Measurements from ENCODE around the gene MN1. TPM values are rescaled to one million over a fixed set of nuclear protein-coding genes. Genes with fewer than 3 reads are reported as not detected.
"Not testable (repeated sequence)": the region's sequence is repeated elsewhere in the genome, so short reads cannot be mapped to it uniquely, and the experiment has no call there.

The MN1 gene
- total RNA-seq, 4 donors from 2014 or later, result 0.53 to 2.8 (median 1.5) TPM

GRCh38 chr22:27748349-27748748 lies 53.2 kb downstream of the MN1 start:
- H3K9me3 ChIP-seq, result no peaks in the 10 kb centered on the region
- H3K36me3 ChIP-seq, result no peaks in the 10 kb centered on the region
- no peak overlapping the region for H3K4me3 ChIP-seq
- TF ChIP-seq POLR2A (IDR thresholded peaks at IDR 0.05) (no peak), CTCF (IDR thresholded peaks at IDR 0.05) (no peak)
- H3K4me1 ChIP-seq, result peaks cover 0 to 8% (median 0%) of the 10 kb centered on the region in 4 donors
- H3K27ac ChIP-seq, result peak overlapping the region in 1 of 4 donors; percentile 37
- DNase-seq, result no peak
- no peaks in the 10 kb centered on the region for H3K27me3 ChIP-seq

GRCh38 chr22:27747396-27748221 lies 53.9 kb downstream of the MN1 start:
- TF ChIP-seq CTCF (IDR thresholded peaks at IDR 0.05) (no peak), POLR2A (IDR thresholded peaks at IDR 0.05) (no peak)
- no peaks in the 10 kb centered on the region for H3K9me3 ChIP-seq
- no peaks in the 10 kb centered on the region for H3K36me3 ChIP-seq
- H3K27me3 ChIP-seq, result no peaks in the 10 kb centered on the region
- H3K27ac ChIP-seq, result peak overlapping the region in 1 of 4 donors; percentile 37
- peaks cover 0 to 8% (median 0%) of the 10 kb centered on the region in 4 donors for H3K4me1 ChIP-seq
- DNase-seq, result no peak
- H3K4me3 ChIP-seq, result no peak overlapping the region

DNA sequence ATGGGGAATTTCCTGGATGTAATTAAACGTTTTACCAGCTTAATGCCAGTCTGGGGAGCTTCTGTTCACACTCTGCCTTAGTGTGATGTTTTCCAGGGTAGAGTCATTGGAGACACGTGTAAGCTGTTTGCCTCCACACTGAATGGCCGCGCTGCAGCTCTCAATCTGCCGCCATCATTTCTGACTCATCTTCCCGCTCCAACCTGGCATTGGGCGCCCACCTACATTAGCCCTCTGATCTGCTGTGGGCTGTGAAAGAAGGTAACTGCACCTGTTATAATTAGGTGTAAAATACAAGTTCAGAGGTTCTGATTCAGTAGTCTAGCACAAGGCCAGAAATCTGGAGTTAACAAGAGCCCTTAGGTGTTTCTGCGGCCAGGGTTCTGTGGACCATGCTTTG lies 54.6 kb downstream of the MN1 start:
- no peak for DNase-seq
- H3K4me3 ChIP-seq, result no peak overlapping the region
- TF ChIP-seq POLR2A (IDR thresholded peaks at IDR 0.05) (no peak), CTCF (IDR thresholded peaks at IDR 0.05) (no peak)
- no peaks in the 10 kb centered on the region for H3K36me3 ChIP-seq
- no peaks in the 10 kb centered on the region for H3K27me3 ChIP-seq
- peaks cover 0 to 8% (median 0%) of the 10 kb centered on the region in 4 donors for H3K4me1 ChIP-seq
- no peak overlapping the region for H3K27ac ChIP-seq
- no peaks in the 10 kb centered on the region for H3K9me3 ChIP-seq

- Histone ChIP-seq H3K4me3 (no peak overlapping the region), H3K9me3 (no peaks in the 10 kb centered on the region), H3K27me3 (no peaks in the 10 kb centered on the region), H3K27ac (no peak overlapping the region), H3K36me3 (no peaks in the 10 kb centered on the region), H3K4me1 (peaks cover 0 to 8% (median 0%) of the 10 kb centered on the region in 4 donors)
- DNase-seq, result no peak
- TF ChIP-seq CTCF (IDR thresholded peaks at IDR 0.05) (no peak), POLR2A (IDR thresholded peaks at IDR 0.05) (no peak)
These were observed 55.7 kb downstream of the MN1 start for GRCh38 chr22:27745809-27746208.

GRCh38 chr22:27745154-27745553 lies 56.4 kb downstream of the MN1 start:
- Histone ChIP-seq H3K9me3 (no peaks in the 10 kb centered on the region), H3K27ac (no peak overlapping the region), H3K36me3 (no peaks in the 10 kb centered on the region), H3K27me3 (no peaks in the 10 kb centered on the region), H3K4me1 (peaks cover 0 to 8% (median 0%) of the 10 kb centered on the region in 4 donors), H3K4me3 (no peak overlapping the region)
- TF ChIP-seq CTCF (IDR thresholded peaks at IDR 0.05), result no peak
- no peak for TF ChIP-seq POLR2A (IDR thresholded peaks at IDR 0.05)
- DNase-seq, result no peak

- H3K36me3 ChIP-seq, H3K27me3 ChIP-seq, H3K9me3 ChIP-seq, H3K27ac ChIP-seq, H3K4me1 ChIP-seq, DNase-seq, H3K4me3 ChIP-seq: not testable (repeated sequence)
These were observed 57.5 kb downstream of the MN1 start for GRCh38 chr22:27744078-27744477.
